GM19397 (cell line): Measurements from ENCODE around the gene ZKSCAN1.

Source experiments
- ATAC-seq: cut with Tn5 transposase; IDR thresholded peaks from one replicate; pipeline ENCODE4 v1.9.1; 2021; ENCODE audit warnings: mild to moderate bottlenecking, moderate library complexity; ENCODE audit not compliant: unreplicated experiment

Gene ZKSCAN1

DNA sequence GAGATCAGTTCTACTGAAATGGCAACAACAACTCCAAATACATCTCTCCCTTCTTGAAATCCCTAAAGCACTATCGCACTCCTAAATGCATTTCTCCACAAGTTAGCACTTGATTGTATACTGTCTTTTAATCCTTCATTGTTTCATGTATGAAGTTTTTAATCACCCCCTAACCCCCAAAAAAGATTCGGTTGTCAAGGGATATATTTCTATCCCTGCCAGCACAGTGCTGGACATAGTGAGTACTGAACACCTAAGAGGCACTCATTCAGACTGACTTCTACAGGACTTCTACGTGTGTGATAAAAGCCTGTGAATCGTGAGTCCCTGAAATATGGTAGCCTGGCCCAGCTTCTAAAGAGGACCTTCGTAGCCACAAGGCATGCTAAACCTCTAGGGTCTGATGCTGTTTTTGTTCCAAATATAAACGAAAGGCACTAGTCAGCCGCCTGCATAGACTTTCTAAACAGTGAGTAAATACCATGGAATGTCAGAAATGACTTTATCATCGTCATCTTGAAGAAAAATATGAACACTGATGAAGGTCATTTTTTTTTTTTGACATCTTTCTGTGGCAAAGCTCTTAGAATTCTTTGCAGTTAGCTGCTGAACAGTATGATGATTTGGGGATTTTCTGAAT, 19.6 kb downstream of the ZKSCAN1 start:
- no peak for ATAC-seq

DNA sequence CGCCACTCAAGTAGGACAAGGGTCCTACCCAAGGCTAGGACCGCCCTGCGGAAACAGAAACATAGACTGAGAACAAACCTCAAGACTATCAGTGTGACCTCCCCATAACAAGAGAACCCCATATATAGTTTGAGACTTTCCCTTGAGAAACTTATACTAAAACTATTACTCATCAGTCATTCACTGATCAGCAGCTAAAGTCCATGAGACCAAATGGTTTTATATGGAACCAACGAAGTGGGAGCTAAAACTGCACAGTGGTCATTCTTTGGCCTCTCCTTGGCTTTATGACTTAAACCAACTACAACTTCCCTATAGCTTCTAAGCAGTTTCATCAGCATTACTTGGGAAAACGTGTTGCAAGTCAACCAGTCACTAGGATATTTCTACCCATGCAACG, 20.5 kb downstream of the ZKSCAN1 start:
- ATAC-seq: no peak

DNA sequence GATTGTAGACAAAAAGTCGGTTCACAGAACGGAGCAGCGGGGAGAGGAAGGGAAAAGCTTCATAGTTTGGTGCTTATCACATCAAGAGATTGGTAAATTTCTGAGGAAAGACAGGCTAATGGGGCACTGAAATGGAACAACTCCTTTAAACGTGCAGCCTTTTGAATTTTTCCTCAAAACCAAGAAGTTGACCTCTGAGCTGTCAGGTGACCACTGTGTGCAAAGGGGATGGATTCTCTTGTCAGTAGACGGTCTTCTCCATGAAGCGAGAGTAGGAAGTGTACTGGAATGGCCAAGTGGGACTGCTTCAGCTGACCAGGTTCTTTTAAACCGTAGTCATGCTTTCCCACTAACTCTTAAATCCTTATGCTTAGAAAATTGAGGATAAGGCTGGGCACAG, 22.9 kb downstream of the ZKSCAN1 start:
- ATAC-seq: no peak

DNA sequence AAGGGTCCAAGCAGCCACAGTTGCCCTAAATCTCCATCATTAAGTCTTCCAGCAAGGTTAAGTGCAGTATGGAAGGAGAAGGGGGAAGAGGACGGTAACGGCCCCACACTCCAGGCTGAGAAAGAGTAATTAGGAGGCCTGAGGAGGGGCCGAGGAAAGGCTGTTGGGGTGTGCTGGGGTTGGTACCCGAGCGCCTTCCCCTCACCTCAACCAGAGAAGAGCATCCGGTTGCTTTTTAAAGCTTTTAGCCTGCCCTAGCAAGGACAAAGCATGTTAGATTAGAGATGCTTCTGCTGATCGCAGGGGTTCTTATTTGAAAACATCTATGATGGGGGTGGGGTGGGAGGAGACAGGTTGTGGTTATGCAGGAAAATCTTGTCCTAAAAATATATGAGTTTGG, 25.2 kb downstream of the ZKSCAN1 start:
- ATAC-seq: no peak

DNA sequence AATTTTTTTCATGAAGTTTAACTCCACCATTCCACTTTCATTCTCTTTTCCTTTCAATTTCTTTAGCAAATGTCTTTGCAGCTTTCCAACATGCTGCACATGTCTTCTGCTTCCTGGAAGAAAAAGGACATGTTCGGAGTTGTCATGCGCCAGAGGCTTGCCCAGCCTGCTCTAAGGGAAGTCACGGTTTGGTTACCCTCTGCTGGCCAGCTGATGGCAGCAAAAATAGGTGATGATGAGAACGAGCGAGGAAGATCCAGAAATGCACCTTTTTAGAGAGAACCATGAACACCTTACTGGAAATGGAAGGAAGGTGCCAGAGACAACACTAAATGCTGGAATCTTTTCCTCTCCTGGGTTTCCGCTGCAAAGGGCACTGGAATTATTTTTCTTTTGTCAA, 29.3 kb downstream of the ZKSCAN1 start:
- ATAC-seq: no peak

DNA sequence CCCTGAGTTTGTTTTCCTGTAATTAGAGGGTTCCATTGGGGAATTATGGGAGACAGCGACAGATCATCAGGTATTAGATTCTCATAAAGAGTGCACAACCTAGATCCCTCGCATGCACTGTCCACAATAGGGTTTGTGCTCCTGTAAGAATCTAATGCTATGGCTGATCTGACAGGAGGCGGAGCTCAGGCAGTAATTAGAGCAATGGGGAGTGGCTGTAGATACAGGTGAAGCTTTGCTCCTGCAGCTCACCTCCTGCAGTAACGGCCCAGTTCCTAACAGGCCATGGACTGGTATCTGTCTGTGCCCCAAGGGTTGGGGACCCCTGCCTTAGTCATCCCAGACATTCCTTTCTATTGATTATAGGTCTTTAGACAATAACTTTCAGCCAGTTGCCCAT, 33.3 kb downstream of the ZKSCAN1 start:
- no peak for ATAC-seq

DNA sequence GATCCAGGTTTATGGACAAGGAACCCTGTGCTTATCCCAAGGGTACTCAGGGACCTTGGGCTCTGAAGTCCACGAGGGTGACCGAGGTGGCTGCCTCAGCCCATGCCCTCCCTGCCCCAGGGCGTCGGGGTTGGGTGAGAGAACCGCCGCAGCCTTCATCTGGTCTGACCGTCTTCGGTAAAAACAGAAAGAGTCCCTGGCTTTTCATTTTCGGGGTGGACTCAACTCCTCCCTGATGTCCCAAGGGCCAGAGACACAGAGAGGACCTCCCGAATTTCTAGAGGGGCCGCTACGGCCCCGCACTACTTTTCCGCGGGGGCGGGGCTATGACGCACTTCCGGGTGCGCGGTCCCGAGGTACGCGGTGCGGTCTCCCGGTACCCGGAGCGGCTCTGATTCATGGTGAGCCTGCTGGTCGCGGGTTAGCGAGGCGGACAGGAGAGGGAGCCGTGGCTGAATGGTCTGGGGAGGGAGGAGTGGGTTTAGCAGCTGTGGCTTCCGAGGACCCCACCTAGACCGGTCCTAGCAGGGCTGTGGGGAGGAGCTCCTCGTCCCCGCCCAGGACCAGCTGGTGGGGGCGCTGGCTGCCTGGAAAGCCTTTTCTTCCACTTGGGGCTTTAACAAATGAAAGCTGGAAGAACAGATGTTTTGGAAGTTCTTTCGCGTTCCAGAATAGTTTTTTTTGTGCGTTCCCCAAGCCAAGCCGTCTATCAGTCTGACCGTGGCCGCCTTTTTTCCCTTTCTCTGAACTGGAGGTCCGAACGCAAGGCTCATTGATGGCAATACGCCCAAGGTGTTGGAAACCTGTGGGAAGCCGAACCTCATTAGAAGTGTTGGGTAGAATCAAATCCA, 34.3 kb downstream of the ZKSCAN1 start, which contains the start of gene ZSCAN21:
ZSCAN21 (plus strand) TSS at position 334 of the 851 bp plus-strand sequence. CDS start 7,233 bp downstream, outside the sequence.
- ATAC-seq: peak; percentile 85

DNA sequence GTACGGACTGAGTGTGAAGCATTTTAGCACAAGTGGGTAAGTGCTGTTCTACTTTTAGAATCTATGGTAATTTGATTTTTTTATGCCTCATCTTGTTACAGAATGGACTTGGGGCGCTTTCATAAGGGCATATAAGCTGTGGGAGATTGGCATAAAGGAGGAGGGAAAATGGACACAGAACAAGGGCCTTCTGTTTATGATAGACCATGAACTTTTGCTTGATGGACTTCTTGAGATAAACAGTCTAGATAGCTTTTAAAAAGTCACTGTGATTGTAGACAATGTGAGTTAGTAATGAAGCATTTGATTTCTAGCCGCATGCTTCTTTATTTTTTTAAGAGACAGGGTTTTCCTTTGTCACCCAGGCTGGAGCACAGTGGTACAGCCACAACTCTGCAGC, 36.2 kb downstream of the ZKSCAN1 start:
- no peak for ATAC-seq

DNA sequence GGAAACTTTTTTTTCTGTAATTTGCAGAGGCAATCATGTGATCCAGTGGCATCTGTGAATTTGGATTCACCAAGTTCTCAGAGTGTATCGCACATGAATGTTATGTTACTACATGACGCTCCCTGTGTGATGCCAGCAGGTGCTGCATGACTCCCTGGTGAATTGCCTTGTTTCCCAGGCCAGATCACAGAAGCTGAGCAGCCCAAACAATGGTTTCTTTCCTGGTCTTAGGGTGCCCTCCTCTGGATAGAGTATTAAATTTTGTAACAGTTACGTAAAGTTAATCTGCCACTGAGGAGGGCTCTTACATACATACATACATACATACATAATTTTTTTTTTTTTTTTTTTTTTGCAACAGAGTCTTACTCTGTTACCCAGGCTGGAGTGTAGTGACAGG, 37.8 kb downstream of the ZKSCAN1 start:
- ATAC-seq: no peak

DNA sequence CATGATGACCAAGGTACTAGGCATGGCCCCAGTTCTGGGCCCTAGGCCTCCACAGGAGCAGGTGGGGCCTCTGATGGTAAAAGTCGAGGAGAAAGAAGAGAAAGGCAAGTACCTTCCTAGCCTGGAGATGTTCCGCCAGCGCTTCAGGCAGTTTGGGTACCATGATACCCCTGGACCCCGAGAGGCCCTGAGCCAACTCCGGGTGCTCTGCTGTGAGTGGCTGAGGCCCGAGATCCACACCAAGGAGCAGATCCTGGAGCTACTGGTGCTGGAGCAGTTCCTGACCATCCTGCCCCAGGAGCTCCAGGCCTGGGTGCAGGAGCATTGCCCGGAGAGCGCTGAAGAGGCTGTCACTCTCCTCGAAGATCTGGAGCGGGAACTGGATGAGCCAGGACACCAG, 41.6 kb downstream of the ZKSCAN1 start:
- ATAC-seq: no peak

DNA sequence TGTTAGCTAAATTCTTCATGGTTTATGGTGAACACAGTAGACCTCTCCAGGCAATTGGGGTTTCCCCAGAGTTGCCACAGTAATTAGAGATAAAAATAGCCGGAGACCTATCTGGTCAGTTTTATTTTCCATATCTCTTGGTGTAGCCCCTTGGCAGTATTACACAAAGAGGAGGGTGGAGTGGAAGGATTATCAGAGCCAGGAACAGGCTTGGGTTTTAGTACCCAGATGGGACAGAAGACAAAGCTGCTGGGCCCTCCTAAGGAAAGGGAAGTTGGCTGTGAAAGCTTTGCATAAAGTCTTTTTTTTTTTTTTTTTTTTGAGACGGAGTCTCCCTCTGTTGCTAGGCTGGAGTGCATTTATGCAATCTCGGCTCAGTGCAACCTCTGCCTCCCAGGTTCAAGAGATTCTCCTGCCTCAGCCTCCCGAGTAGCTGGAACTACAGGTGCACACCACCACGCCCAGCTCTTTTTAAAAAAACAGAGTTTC, 43.9 kb downstream of the ZKSCAN1 start:
- no peak for ATAC-seq

DNA sequence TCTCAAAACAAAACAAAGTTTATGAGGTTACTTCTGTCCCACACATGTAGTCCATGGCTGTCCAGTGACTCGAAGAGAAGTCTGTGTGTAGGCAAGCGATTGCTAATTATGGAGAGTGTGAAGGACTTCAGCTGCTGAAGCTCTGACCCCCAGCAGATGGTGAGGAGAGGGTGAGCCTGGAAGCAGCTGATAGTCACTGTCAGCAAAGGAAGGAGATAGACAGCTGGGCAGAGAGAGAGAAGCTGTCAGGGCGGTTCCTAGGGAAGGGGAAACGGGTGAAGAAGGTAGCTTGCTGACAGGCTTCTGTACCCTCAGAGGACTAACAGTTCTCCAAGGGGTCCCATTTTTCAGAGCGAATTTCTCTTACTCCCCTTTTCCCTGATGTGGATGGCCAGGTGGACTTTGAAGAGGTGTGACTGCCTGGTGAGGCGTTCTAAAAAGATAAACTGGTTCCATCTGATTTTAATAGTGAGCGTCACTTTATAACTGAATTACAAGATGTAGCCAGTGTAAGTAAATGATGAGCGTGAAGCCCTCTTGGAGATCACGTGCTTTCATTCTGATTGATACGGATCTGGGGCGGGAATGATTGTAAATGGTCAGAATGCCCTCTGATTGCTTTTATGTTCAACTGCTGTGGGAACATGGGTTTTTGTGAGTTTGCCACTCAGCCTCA, 46.3 kb downstream of the ZKSCAN1 start:
- ATAC-seq: no peak

DNA sequence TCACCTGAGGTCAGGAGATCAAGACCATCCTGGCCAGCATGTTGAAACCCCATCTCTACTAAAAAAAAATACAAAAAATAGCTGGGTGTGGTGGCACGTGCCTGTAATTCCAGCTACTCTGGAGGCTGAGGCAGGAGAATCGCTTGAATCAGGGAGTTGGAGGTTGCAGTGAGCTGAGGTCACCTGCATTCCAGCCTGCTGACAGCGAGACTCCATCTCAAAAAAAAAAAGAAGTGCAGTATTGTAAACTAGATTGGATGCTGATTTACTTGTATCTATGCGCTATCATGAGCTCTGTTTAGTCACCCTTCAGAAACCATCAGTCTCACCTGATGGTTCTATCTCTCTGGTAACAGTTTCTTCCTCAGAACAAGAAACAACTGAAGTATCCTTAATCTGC, 48.0 kb downstream of the ZKSCAN1 start:
- ATAC-seq: no peak

DNA sequence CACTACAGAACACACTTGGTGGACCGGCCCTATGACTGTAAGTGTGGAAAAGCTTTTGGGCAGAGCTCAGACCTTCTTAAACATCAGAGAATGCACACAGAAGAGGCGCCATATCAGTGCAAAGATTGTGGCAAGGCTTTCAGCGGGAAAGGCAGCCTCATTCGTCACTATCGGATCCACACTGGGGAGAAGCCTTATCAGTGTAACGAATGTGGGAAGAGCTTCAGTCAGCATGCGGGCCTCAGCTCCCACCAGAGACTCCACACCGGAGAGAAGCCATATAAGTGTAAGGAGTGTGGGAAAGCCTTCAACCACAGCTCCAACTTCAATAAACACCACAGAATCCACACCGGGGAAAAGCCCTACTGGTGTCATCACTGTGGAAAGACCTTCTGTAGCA, 48.8 kb downstream of the ZKSCAN1 start:
- no peak for ATAC-seq

DNA sequence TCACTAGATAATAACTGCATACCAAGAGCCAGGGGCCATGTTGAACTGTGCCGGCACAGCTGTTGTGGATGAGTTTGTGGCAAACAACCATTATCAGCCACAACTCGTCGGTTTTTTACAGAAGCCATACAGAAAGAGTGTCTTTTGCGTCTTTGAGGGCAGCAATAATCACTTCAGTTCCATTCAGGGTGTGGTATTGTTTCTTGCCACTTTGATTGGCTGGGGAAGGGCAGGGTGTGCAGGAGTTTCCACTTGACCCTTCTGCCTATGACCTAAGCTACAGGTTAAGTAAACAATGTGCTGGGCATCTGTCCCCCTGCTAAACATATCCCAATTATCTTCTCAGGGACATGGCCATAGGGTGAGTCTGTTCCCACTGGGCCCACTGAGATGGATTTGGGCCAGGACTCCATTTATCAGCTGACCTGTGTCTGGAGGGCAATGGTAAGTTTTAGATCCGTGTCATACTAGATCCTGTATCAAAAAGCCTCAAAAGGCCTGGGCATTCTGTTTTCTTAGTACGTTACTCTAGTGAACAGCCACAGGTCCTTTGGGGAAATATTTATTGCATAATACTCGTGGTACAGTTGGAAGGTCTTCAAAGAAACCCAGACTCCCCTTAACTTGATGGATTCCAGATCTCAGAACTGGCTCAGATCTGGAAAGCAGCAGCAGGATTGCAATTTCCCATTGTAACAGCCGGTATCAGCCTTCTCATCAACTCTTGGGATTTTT, 50.2 kb downstream of the ZKSCAN1 start:
- ATAC-seq: no peak

DNA sequence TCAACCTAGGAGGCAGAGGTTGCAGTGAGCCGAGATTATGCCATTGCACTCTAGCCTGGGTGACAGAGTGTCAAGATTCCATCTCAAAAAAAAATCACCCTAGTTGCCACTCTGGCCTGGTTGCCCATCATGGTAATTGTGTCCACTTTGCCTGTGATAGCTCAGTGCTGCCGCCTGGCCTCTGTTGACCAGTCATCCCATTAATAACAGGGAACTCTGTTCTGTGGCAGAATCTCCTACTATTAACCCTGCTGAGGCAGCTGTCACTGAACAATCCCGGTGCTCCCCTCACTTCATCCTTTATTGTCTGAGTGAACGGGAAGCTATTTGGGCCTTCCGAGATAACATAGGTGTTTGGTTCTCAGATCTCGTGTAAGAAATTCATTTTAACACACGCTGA, 51.6 kb downstream of the ZKSCAN1 start:
- ATAC-seq: no peak

DNA sequence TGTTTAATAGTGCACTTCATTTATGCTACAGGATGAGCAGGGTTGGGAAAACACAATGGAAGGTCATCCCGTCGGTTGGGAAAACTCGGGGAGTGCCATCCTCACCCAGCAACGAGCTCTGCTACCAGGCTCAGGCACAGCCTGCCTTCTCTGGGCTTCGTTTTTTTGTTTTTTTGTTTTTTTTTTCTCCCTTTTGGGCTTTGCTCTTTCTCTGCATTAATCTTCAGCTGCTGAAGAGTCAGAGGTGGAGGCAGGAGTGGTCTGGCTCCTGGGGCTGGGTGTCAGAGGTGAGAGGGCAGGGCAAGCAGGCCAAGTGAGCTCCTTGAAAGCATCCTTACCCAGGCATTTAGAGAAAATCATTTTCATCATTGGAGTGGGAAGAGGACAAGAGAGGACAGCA, 54.6 kb downstream of the ZKSCAN1 start:
- no peak for ATAC-seq

DNA sequence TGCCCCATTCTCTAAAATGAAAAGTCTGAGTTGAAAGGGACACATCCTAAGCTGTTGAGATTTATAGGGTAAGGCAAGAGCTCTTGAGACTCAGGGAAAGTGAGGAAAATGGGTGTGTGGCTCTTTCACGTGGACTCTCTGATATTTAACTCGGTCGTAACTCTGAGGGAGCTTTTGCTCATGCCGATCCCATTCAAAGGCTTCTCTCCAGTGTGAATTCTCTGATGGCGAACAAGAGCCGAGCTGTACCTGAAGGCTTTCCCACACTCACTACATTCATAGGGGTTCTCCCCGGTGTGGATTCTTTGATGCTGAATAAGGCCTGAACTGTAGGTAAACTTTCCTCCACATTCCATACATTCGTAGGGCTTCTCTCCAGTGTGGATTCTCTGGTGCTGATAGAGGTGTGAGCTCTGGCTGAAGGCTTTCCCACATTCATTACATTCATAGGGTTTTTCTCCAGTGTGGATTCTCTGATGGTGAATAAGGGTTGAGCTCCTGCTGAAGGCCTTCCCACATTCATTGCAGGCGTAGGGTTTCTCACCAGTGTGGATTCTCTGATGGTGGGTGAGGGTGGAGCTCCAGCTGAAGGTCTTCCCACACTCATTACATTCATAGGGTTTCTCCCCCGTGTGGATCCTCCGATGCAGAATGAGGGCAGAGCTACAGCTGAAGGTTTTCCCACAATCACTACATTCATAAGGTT, 55.8 kb downstream of the ZKSCAN1 start:
- ATAC-seq: no peak

DNA sequence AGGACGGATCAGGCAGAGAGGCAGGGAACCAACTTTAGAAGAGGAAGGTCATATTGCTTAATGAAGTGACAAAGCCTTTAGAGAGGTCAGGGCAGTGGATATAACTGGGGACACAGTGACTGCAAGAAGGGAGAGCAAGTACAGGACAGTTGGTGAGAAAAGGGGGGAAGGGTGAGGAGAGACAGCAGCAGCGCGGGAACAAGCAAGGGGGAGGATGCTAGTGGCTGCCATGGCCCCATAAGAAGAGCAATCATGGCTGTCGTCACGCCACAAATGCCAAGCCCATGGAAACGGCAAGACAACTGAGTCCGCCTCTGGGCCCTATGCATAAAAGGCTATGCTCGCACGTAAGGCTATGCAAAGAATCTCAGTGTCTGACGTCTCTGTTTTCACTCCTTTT, 57.1 kb downstream of the ZKSCAN1 start:
- ATAC-seq: no peak

DNA sequence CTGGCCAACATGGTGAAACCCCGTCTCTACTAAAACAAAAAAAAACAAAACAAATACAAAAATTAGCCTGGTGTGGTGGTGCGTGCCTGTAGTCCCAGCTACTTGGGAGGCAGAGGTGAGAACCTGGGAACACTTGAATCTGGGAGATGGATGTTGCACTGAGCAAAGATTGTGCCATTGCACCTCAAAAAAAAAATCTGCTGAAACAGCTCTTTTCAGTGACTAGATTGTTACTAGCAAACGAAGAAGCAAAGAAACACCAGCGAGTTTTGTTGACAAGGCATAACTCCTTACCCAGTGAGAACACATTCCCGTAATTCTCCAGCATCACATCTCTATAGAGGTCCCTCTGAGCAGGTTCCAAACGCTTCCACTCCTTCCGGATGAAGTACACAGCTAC, 59.4 kb downstream of the ZKSCAN1 start:
- ATAC-seq: no peak
